Esophagus squamous epithelium (tissue), 5 donors: ENCODE data around the gene OOSP2. TPM values are rescaled to one million over a fixed set of nuclear protein-coding genes. Genes with fewer than 3 reads are reported as not detected.
"Not testable (repeated sequence)": the region's sequence is repeated elsewhere in the genome, so short reads cannot be mapped to it uniquely, and the experiment has no call there.

Source experiments
- DNase-seq: peaks from one replicate; lab custom pipeline; 2025; lab: John Stamatoyannopoulos, UW
- H3K27ac ChIP-seq, 4 donors: fragments of 200-600 bp; sonication (generic); one replicate each; pipeline ENCODE4 v1.5.1; 2016 to 2019; ENCODE audit warnings: mild to moderate bottlenecking in 1 of 4
- H3K27me3 ChIP-seq, 4 donors: fragments of 200-600 bp; sonication (generic); 1 replicate in 3 of 4; 2 replicates in 1 of 4; pipeline versions ENCODE4 v1.5.1 to v1.6.0; 2017 to 2021; ENCODE audit warnings: antibody characterized with exemption in 1 of 4
- H3K36me3 ChIP-seq, 3 donors: fragments of 200-600 bp; sonication (generic); one replicate each; pipeline ENCODE4 v1.5.1; 2016 to 2019
- H3K4me1 ChIP-seq, 3 donors: fragments of 200-600 bp; sonication (generic); one replicate each; pipeline ENCODE4 v1.5.1; 2017 to 2019
- H3K4me3 ChIP-seq, 4 donors: fragments of 200-600 bp; sonication (generic); 1 replicate in 3 of 4; 2 replicates in 1 of 4; pipeline ENCODE4 v1.5.1; 2016 to 2019; ENCODE audit warnings: mild to moderate bottlenecking in 2 of 4, moderate library complexity in 1 of 4
- H3K9me3 ChIP-seq, 3 donors: fragments of 200-600 bp; sonication (generic); one replicate each; pipeline ENCODE4 v1.5.1; 2016 to 2019
- CTCF ChIP-seq, 6 experiments: fragments of 450-650 bp in 4 of 6; fragments of 200-600 bp in 2 of 6; sonication (generic) in 2 of 6; IDR thresholded peaks; one replicate each; pipeline ENCODE4 v1.5.1; 2016 to 2019; ENCODE audit warnings: antibody characterized with exemption in 6 of 6, mild to moderate bottlenecking in 4 of 6, moderate library complexity in 4 of 6
- POLR2A ChIP-seq, 4 donors: fragments of 450-650 bp; IDR thresholded peaks; one replicate each; pipeline ENCODE4 v1.6.1; 2017; ENCODE audit warnings: antibody characterized with exemption in 4 of 4, mild to moderate bottlenecking in 4 of 4, moderate library complexity in 3 of 4
- WGBS, 2 donors: methylation state at CpG; one replicate each; pipeline ENCODE4 v1.1.5; 2018; 5-methylcytosine and 5-hydroxymethylcytosine counted together
- intact Hi-C: fragments of 100-400 bp; cut with DNase I; formaldehyde crosslinking; loops from one replicate; pipeline ENCODE4 v1.15.0; 2022
- total RNA-seq, 4 donors: library from RNA; depleted of rRNA; stranded (reverse); fragments of >200 nt; gene quantifications; one replicate each; pipeline ENCODE4 v1.1.0, GENCODE V29; 2016
- donor health status: DM: yes; HTN: yes; CAD: no.

OOSP2 gene
- total RNA-seq, 4 donors from 2014 or later, result not detected

GRCh38 chr11:60029015-60029632, 11.1 kb upstream of the OOSP2 start:
- intact Hi-C loops, result no loop called here
- H3K4me3 ChIP-seq, result no peak overlapping the region
- no peak for DNase-seq
- H3K27ac ChIP-seq, result no peak overlapping the region
- TF ChIP-seq CTCF (IDR thresholded peaks at IDR 0.05) (no peak), POLR2A (IDR thresholded peaks at IDR 0.05) (no peak)
- H3K36me3 ChIP-seq, result no peaks in the 10 kb centered on the region
- WGBS, 2 donors, result 54 to 55% methylated on average over 3 of the region's 3 CpGs
- H3K4me1 ChIP-seq, result no peaks in the 10 kb centered on the region
- H3K9me3 ChIP-seq, result no peaks in the 10 kb centered on the region
- H3K27me3 ChIP-seq, result no peaks in the 10 kb centered on the region

DNA sequence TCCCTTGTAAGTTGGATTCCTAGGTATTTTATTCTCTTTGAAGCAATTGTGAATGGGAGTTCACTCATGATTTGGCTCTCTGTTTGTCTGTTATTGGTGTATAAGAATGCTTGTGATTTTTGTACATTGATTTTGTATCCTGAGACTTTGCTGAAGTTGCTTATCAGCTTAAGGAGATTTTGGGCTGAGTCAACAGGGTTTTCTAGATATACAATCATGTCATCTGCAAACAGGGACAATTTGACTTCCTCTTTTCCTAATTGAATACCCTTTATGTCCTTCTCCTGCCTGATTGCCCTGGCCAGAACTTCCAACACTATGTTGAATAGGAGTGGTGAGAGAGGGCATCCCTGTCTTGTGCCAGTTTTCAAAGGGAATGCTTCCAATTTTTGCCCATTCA, 10.2 kb downstream of the OOSP2 start:
- DNase-seq, intact Hi-C loops, H3K9me3 ChIP-seq, H3K36me3 ChIP-seq, H3K27me3 ChIP-seq, H3K4me1 ChIP-seq, H3K27ac ChIP-seq, H3K4me3 ChIP-seq: not testable (repeated sequence)

GRCh38 chr11:60050839-60051238, 10.6 kb downstream of the OOSP2 start:
- H3K36me3 ChIP-seq, H3K9me3 ChIP-seq, intact Hi-C loops, H3K4me3 ChIP-seq, DNase-seq, H3K27ac ChIP-seq, H3K27me3 ChIP-seq, H3K4me1 ChIP-seq: not testable (repeated sequence)
- WGBS, 2 donors, result 25 to 81% methylated on average over 2 to 3 of the region's 3 CpGs

DNA sequence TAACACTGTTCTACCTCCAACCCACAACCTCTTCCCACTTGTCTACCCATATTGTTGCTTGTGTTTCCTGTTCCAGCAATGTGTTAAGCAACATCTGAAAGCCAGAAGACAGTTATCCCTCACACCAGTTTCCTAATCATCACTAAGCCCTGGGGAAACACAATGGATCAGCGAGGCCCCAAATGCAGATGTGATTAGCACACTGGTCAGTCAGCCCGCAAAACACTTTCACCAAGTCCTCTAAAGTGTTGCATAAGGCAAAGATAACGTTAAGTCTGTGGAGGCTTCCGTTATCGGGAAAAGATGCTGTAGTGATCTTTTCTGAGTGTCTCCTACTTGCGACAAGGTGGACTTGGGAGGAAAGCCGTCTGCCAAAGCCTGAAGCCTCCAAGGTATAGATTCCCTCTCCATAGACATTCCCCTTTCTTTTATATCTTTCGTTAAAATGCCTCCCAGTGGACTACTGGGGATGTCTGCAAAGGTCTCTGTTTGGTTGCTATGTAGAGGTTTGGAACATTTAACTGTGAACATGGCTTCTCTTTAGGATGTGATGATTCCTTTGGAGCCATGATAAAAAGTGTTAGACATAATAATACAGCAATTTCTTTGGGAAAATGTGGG, 16.2 kb downstream of the OOSP2 start, which contains the start of gene MS4A3:
TSS of gene MS4A3 (plus strand) at position 317 of the 621 bp plus-strand sequence. CDS start 4,496 bp downstream, outside the sequence.
- 65 to 69% methylated on average over 8 of the region's 8 CpGs for WGBS, 2 donors
- no peak within 1 kb of the TSS for H3K4me3 ChIP-seq
- H3K9me3 ChIP-seq, result peaks cover 0 to 4% (median 0%) of the 10 kb centered on the region in 3 donors
- intact Hi-C loops, result no loop called here
- no peak within 1 kb of the TSS for H3K27ac ChIP-seq
- no peaks in the 10 kb centered on the region for H3K27me3 ChIP-seq
- no peak for DNase-seq
- H3K36me3 ChIP-seq, result no peaks in the 10 kb centered on the region
- no peaks in the 10 kb centered on the region for H3K4me1 ChIP-seq
- TF ChIP-seq POLR2A (IDR thresholded peaks at IDR 0.05), result no peak
- no peak for TF ChIP-seq CTCF (IDR thresholded peaks at IDR 0.05)

- intact Hi-C loops, result no loop called here
- DNase-seq, result no peak
- no peaks in the 10 kb centered on the region for H3K9me3 ChIP-seq
- H3K4me3 ChIP-seq, result no peak overlapping the region
- no peak for TF ChIP-seq POLR2A (IDR thresholded peaks at IDR 0.05)
- no peak for TF ChIP-seq CTCF (IDR thresholded peaks at IDR 0.05)
- H3K36me3 ChIP-seq, result no peaks in the 10 kb centered on the region
- no peaks in the 10 kb centered on the region for H3K27me3 ChIP-seq
- no peak overlapping the region for H3K27ac ChIP-seq
- no peaks in the 10 kb centered on the region for H3K4me1 ChIP-seq
- 66 to 68% methylated on average over 3 of the region's 3 CpGs for WGBS, 2 donors
Observed at GRCh38 chr11:60059052-60059451, 18.8 kb downstream of the OOSP2 start.

DNA sequence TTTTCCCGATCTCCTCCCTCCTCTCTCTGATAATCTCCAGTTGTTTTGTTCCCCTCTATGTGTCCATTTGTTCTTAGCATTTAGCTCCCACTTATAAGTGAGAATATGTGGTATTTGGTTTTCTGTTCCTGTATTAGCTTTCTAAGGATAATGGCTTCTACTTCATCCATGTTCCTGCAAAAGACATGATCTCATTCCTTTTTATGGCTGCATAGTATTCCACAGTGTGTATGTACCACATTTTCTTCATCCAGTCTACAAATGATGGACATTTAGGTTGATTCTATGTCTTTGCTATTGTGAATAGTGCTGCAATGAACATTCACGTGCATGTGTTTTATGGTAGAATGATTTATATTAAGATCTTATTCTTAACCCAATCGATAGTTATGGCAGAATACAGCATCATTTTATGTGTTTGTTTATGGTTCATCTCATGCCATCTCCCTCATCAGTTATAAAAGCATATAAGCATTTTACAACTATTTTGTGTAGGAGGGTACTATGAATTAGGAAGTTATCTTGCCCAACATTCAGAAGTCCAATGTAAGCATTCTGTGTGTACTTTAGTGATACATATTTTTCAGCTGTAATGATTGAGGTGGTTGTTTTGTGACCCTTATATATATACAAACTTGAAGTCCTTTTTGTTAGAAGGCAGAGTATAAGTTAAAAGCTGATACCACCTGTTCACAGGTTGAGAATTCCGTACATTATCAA, 19.5 kb downstream of the OOSP2 start:
- 81 to 84% methylated on average over 4 of the region's 4 CpGs for WGBS, 2 donors
- intact Hi-C loops, result no loop called here
- H3K9me3 ChIP-seq, result no peaks in the 10 kb centered on the region
- no peaks in the 10 kb centered on the region for H3K36me3 ChIP-seq
- H3K4me3 ChIP-seq, result no peak overlapping the region
- no peak for TF ChIP-seq CTCF (IDR thresholded peaks at IDR 0.05)
- no peak for TF ChIP-seq POLR2A (IDR thresholded peaks at IDR 0.05)
- no peak overlapping the region for H3K27ac ChIP-seq
- no peak for DNase-seq
- no peaks in the 10 kb centered on the region for H3K27me3 ChIP-seq
- no peaks in the 10 kb centered on the region for H3K4me1 ChIP-seq
